NCI-H82 (cell line): ENCODE measurements around the gene ST7.
A peak's percentile ranks its signal among the peaks of the same experiment; 100 is the strongest.

Experiments
- DNase-seq: peaks from one replicate; lab custom pipeline; 2025; lab: John Stamatoyannopoulos, UW

Gene ST7

GRCh38 chr7:117157241-117158209 is 204.2 kb downstream of the ST7 start:
- DNase-seq: no peak

GRCh38 chr7:117158941-117159697 is 205.8 kb downstream of the ST7 start:
- no peak for DNase-seq

- DNase-seq: no peak
Measured at GRCh38 chr7:117163101-117163500, 209.8 kb downstream of the ST7 start.

GRCh38 chr7:117164620-117165019 is 211.3 kb downstream of the ST7 start:
- no peak for DNase-seq

- DNase-seq: no peak
Measured at GRCh38 chr7:117165656-117166055, 212.4 kb downstream of the ST7 start.

- no peak for DNase-seq
Measured at GRCh38 chr7:117169907-117170306, 216.6 kb downstream of the ST7 start.

- peak; percentile 34 for DNase-seq
Measured at GRCh38 chr7:117171106-117171505, 217.8 kb downstream of the ST7 start.

GRCh38 chr7:117172283-117172682 is 219.0 kb downstream of the ST7 start:
- no peak for DNase-seq

- no peak for DNase-seq
Measured at GRCh38 chr7:117173035-117173770, 219.9 kb downstream of the ST7 start.

GRCh38 chr7:117176206-117176605 is 222.9 kb downstream of the ST7 start:
- no peak for DNase-seq

GRCh38 chr7:117178600-117178999 is 225.3 kb downstream of the ST7 start:
- no peak for DNase-seq

- no peak for DNase-seq
Measured at GRCh38 chr7:117179701-117180100, 226.4 kb downstream of the ST7 start.

GRCh38 chr7:117183729-117184128 is 230.4 kb downstream of the ST7 start:
- no peak for DNase-seq

- DNase-seq: no peak
Measured at GRCh38 chr7:117184367-117184766, 231.1 kb downstream of the ST7 start.

GRCh38 chr7:117185124-117185523 is 231.8 kb downstream of the ST7 start:
- no peak for DNase-seq

GRCh38 chr7:117186218-117187010 is 233.1 kb downstream of the ST7 start:
- no peak for DNase-seq

- DNase-seq: no peak
Measured at GRCh38 chr7:117188376-117188775, 235.1 kb downstream of the ST7 start.

- no peak for DNase-seq
Measured at GRCh38 chr7:117188949-117189592, 235.8 kb downstream of the ST7 start.

- DNase-seq: no peak
Measured at GRCh38 chr7:117190104-117190503, 236.8 kb downstream of the ST7 start.

- DNase-seq: no peak
Measured at GRCh38 chr7:117190746-117191435, 237.6 kb downstream of the ST7 start.
